Measurements from ENCODE around the gene NLRC4.

DNA sequence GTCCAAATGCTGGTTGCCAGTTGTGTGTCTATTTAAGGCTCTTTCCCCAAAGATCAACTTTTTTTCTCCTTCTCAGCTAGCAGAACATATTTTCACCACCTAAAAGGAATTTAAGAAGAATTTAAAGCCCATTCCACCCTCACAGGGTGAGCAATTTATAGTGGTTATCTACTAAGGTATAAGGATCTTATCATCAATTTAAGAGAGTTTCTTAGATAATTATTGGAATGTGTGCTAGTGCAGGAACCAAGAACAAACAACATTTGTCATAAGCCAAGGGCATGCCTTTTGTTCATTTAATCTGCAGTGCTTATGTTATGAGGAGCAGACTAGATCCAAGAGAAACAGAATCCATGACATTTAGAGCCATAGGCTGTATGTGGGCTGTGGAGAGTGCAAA is 37.2 kb downstream of the NLRC4 start:
- no peak for TF ChIP-seq CTCF (IDR thresholded peaks at IDR 0.05)
- TF ChIP-seq POLR2A (IDR thresholded peaks at IDR 0.05), result no peak
- TF ChIP-seq POLR2AphosphoS5 (IDR thresholded peaks at IDR 0.05), result no peak
